GM12801 (cell line): ENCODE results near the gene QSER1.

Experiments used
- TF ChIP-seq, protein P1 (sequence below): IDR thresholded peaks from one replicate; pipeline ENCODE4 v1.5.1; 2011; ENCODE audit warnings: control low read depth; ENCODE audit not compliant: insufficient read length; ENCODE audit errors: extremely low read depth

QSER1 gene

DNA sequence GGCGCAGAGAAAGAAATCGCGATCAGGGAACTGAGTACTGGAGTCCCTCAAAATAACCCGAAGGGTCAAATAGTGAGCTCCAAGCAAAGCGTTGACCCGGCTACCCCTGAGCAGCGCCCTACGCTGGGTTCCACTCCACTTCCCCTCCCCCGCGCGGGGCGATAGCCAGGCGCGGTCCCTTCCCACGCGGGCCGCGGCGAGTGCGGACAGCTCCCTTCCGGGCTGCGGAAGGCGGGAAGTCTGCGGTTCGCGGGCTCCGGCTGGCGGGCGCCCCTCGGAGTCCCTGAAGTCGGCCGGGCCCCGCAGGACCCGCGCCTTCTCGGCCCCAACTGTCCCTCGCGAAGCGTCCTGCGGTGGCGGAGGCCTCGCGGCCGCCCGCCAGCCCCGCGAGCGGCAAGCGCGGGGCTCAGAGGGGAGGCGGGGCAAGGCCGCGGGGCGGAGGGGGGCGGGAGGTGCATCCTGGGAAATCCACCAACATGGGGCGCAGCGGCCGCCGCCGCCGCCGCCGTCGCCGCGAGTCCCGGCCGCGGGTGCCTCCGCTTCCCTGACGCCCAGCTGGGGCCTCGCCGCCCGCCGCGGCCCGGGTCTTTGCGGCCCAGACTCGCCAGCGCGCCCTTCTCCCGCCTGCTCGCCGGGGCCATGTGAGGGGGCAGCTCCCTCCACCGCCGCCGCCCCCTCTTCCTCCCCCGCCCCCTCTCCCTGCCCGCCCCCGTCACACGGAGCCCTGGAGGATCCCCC, at the start of gene QSER1:
Gene QSER1 (plus strand): TSS at position 457 of the 738 bp plus-strand sequence. CDS start 315 bp downstream, outside the sequence.
- TF ChIP-seq, protein P1, sequence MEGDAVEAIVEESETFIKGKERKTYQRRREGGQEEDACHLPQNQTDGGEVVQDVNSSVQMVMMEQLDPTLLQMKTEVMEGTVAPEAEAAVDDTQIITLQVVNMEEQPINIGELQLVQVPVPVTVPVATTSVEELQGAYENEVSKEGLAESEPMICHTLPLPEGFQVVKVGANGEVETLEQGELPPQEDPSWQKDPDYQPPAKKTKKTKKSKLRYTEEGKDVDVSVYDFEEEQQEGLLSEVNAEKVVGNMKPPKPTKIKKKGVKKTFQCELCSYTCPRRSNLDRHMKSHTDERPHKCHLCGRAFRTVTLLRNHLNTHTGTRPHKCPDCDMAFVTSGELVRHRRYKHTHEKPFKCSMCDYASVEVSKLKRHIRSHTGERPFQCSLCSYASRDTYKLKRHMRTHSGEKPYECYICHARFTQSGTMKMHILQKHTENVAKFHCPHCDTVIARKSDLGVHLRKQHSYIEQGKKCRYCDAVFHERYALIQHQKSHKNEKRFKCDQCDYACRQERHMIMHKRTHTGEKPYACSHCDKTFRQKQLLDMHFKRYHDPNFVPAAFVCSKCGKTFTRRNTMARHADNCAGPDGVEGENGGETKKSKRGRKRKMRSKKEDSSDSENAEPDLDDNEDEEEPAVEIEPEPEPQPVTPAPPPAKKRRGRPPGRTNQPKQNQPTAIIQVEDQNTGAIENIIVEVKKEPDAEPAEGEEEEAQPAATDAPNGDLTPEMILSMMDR: no peak

DNA sequence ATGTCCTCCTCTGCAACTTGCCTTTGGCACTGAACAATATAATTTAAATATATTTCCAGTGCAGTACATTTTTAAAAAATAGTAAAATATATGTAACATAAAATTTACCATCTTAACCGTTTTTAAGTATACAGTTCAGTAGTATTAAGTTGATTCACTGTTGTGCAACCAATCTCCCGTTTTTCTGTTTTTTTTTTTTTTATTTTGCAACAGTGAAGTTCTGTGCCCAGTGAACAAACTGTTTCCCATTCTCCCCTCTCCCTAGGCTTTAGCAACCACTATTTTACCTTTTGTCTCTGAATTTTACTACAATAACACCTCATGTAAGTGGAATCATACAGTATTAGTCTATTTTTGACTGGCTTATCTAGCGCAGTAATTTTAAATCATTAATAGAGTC, 49.1 kb upstream of the QSER1 start:
- TF ChIP-seq, protein P1: no peak

DNA sequence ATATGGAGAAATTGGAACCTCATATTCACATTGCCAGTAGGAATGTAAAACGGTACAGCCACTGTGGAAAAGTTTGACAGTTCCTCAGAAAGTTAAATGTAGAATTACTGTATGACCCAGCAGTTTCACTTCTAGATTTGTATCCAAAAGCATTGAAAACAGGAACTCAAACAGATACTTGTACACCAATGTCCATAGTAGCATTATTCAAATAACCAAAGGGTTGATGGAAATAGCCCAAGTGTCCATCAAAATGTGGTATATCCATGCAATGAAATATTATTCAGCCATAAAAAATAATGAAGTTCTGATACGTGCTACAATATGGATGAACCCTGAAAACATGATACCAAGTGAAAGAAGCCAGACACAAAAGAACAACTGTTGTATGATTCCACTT, 45.1 kb upstream of the QSER1 start:
- TF ChIP-seq, protein P1: no peak

DNA sequence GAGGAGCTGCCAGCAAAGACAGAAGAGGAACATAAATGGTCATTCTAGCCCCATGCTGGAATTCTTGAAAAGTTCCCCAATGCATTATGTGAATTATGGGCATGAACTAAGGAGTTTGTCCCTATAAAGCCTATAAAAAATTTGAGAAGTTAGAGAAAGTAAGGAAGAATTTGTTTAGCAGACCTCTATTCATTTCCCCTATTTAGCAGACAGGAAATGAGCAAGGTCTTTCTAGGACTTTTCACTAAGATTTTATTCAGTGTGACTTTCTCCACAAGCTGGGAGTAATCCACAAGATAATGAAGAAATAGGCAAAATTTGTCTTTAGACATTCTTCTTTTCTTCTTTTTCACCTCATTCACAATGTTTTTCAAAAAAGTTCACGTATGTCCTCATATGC, 42.9 kb upstream of the QSER1 start:
- TF ChIP-seq, protein P1: no peak

DNA sequence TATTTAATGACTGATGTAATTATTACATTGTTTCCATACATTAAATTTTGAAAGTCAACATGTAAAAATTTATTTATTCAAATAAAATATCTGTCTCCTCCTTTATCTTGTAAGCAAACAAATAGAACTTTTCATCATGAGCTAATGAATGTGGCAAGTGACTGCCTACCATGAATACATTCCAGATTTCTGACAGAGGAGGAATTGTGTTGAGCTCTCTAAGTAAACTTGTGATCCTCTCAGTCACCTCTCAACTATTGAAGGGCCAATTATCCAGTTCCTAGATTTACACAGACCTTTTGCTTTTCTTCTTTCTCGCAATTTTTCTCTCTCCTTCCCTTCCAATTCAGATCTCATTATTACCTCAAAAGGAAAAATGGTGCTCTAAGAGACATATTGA, 41.4 kb upstream of the QSER1 start:
- TF ChIP-seq, protein P1: no peak

DNA sequence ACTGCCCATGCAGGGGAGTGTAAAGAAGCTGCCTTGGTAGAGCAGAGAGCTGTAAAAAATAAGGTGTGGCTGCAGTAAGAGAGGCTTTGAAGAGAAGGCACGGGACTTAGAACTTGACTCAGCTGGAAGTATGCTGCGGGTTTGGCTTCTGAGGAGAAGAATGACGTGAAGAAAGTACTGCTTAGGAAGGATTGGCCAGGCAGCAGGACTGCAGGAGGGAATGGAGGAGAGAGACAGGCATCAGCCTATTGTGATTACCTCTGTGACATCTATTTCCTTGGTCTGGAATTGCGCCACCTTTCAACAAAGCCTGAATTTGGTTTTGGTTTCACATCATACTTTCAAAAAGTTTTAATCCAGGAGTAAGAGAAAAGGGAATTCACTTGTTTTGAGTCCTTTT, 40.4 kb upstream of the QSER1 start:
- TF ChIP-seq, protein P1: no peak

DNA sequence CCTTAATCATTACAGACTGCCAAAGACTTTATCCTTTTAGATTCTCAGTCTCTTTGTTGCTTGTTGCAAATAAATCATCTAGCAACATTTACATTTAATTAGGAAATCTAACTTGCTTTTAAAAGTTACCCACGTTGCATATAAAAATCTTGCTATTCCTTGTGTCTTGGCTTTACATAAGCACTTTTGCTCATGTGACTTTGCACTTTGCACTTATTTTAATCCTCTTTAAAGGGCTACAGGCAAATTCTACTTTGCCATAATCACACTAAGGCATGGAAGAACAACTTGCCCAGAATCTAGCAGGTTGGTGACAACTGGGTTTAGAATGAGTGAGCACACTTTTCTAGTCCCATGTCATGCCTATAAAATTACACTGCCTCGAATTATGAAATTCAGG, 37.0 kb upstream of the QSER1 start:
- TF ChIP-seq, protein P1: no peak

DNA sequence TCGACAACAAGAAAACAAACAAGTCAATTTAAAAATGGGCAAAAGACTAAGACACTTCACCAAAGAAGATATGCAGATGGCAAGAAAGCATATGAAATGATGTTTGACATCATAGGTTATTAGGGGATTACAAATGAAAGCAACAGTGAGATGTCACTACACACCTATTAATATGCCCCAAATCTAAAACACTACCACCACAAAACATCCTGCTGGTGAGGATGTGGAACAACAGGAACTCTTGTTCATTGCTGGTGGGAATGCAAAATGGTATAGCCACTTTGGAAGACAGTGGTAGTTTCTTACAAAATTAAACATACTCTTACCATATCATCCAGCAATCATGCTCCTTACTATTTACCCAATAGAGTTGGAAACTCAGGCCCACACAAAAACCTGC, 33.9 kb upstream of the QSER1 start:
- TF ChIP-seq, protein P1: no peak
